DMS153 (cell line): ENCODE measurements around the gene TLE6.
"Not testable (repeated sequence)": the region's sequence is repeated elsewhere in the genome, so short reads cannot be mapped to it uniquely, and the experiment has no call there.

Source experiments
- DNase-seq: peaks from one replicate; lab custom pipeline; 2025; lab: John Stamatoyannopoulos, UW

TLE6 gene

GRCh38 chr19:3004522-3004921 is 27.2 kb downstream of the TLE6 start:
- DNase-seq: no peak

GRCh38 chr19:3005345-3005744 is 28.0 kb downstream of the TLE6 start:
- DNase-seq: no peak

GRCh38 chr19:3006075-3006767 is 28.9 kb downstream of the TLE6 start:
- DNase-seq: no peak

- DNase-seq: no peak
Measured at GRCh38 chr19:3007975-3008374, 30.6 kb downstream of the TLE6 start.

GRCh38 chr19:3008994-3009393 is 31.6 kb downstream of the TLE6 start:
- DNase-seq: no peak

GRCh38 chr19:3010871-3011270 is 33.5 kb downstream of the TLE6 start:
- no peak for DNase-seq

- not testable (repeated sequence) for DNase-seq
Measured at GRCh38 chr19:3012059-3012458, 34.7 kb downstream of the TLE6 start.

- no peak for DNase-seq
Measured at GRCh38 chr19:3012621-3013262, 35.4 kb downstream of the TLE6 start.

GRCh38 chr19:3013263-3013725 is 35.9 kb downstream of the TLE6 start:
- DNase-seq: no peak

GRCh38 chr19:3014135-3014534 is 36.8 kb downstream of the TLE6 start:
- no peak for DNase-seq

- no peak for DNase-seq
Measured at GRCh38 chr19:3015126-3016057, 38.0 kb downstream of the TLE6 start.

GRCh38 chr19:3017923-3018322 is 40.6 kb downstream of the TLE6 start:
- no peak for DNase-seq

GRCh38 chr19:3019211-3019854 is 42.0 kb downstream of the TLE6 start:
- DNase-seq: no peak

GRCh38 chr19:3020321-3020960 is 43.1 kb downstream of the TLE6 start:
- DNase-seq: no peak

GRCh38 chr19:3024509-3024869 is 47.1 kb downstream of the TLE6 start:
- DNase-seq: no peak

GRCh38 chr19:3024870-3025548 is 47.6 kb downstream of the TLE6 start:
- DNase-seq: no peak

- no peak for DNase-seq
Measured at GRCh38 chr19:3025549-3025886, 48.2 kb downstream of the TLE6 start.

GRCh38 chr19:3026768-3027167 is 49.4 kb downstream of the TLE6 start:
- DNase-seq: no peak

GRCh38 chr19:3027292-3027691 is 49.9 kb downstream of the TLE6 start:
- DNase-seq: no peak

GRCh38 chr19:3027981-3028304 is 50.6 kb downstream of the TLE6 start:
- no peak for DNase-seq

- no peak for DNase-seq
Measured at GRCh38 chr19:3028305-3029064, 51.1 kb downstream of the TLE6 start.
